GM18505 (cell line): ENCODE results near the gene TMEM237.

Source experiments
- ATAC-seq: cut with Tn5 transposase; IDR thresholded peaks from one replicate; pipeline ENCODE4 v1.9.1; 2021; ENCODE audit not compliant: unreplicated experiment
- POLR2A ChIP-seq: IDR thresholded peaks from 4 replicates; pipeline ENCODE4 v1.6.1; 2011; ENCODE audit warnings: borderline replicate concordance; ENCODE audit not compliant: insufficient read depth, insufficient read length; ENCODE audit errors: extremely low read depth

Gene TMEM237

DNA sequence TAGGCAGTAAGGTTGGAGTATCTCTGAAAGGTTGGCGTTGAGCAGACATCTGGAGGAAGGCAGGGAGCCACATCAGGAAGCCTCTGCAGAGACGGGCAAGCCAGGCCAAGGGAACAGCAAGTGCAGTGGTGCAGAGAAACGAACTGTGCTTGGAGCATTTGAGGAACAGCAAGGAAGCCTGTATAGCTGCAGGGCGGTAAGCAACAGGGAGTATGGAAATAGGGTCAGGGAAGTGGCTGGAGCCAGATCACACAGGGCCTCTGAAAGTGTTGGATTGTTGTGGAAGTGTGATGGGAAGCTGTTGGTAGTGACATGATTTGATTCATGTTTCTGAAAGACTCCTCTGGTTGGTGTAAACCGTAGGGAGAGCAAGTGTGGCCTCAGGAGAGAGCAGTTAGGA, 13.4 kb upstream of the TMEM237 start:
- ATAC-seq, result no peak

DNA sequence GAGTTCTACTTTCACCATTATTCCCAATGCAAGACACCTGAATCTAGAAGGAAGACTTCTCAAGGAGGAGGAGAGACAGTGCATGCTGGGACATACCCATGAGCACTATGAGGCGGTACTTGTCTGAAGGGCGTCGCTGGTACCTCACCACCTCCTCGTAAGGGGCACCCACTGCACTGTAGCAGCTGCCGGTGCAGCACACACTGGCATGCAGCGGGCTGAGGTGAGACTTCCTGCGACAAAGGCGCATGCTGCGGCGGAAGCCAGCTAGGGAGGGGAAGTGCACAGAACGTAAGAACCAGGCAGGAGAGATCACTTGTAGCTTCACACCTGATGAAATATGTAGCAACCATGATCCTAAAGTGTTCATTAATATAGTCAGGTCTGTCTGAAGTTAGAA, 12.8 kb upstream of the TMEM237 start:
- ATAC-seq, result no peak
- no peak for TF ChIP-seq POLR2A

More for the DNA sequence above, 13.4 kb upstream of the TMEM237 start:
- no peak for TF ChIP-seq POLR2A

DNA sequence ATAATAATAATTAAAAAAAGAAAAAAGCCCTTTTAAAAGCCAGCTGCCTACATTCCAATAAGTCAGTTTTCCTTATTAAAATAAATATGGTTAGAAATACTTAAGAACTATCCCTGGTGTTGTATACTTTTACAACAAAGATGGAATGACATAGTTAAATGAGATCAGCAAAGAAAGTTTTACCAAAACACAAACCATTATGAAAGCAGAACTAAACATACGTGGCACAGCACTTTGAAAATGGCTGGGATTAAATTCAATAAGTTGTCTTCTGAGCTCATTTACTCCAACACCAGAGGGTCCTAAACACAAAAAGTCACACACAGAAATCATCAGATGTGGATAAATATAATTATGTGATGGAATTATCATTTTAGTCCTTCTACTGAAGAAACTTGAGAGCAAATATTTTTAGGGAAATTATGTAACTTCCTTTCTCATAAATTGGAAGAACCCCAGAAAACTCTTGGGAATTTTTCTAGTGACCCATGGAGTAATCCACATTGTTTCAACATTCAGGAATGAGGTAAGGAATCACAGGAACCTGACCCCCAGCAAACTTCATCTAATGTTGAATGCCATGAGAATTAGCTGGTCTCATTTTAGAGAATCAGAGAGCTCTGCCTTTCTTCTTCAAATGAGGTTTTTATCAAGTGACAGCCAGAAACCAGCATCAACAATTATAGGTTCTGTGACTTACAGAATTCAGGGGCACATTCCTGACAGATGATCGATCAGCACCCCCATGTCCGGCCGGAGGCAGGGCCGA, 11.5 kb upstream of the TMEM237 start:
- TF ChIP-seq POLR2A, result no peak
- no peak for ATAC-seq

DNA sequence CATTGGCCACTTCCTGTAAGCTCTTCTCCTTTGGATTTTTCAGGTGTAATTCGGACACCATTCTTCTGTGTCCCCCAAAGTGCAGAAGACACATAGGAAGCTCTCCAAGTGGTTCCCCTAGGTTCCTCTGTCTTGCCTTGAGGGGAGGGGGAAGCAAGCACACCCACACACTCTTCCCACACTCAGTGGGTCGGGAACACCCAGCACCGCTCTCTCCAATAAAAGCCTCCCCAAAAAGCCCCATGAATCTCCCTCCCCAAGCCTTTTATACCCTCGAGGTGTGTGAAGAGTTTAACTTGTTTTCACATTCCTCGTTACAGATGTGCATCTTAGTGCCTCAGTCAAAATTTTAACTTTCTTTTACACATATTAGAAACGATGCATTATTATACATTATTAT, 9.9 kb upstream of the TMEM237 start:
- TF ChIP-seq POLR2A, result no peak
- ATAC-seq, result no peak

DNA sequence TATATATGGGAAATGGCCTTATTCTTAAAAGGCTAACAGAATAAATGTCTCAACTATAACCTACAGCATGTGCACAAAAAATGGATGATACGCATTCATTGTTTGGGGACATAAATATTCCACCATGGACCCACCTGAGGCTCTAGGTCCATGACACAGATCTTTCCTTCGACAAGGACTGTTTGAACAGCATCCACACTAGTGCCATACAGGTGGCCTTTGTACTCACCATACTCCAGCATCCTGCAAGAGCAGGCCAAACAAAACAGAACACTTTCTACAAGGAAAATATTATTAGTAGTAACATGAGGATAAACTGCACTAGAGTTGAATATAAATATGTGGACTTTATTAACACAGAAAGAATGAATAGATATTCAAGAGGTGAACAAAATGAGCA, 6.1 kb upstream of the TMEM237 start:
- no peak for TF ChIP-seq POLR2A
- ATAC-seq, result no peak

DNA sequence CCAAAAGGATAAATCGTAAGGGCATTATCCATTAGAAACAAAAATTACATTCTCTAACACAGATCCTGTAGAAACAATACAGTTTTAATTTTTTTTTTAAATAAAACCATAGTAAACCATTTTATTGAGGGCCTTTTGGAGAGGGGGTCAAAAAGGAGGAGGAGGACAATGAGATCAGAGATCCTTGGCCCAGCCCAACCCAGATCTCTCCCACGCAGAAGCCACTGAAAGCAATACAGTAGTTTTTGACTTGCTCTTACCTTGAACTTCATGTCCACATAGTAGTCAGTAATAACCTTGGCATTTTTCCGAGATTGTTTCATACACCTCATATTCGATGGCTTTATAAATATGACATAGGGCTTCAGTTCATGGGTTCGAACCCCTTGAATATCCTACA, 4.1 kb upstream of the TMEM237 start:
- no peak for ATAC-seq
- no peak for TF ChIP-seq POLR2A

DNA sequence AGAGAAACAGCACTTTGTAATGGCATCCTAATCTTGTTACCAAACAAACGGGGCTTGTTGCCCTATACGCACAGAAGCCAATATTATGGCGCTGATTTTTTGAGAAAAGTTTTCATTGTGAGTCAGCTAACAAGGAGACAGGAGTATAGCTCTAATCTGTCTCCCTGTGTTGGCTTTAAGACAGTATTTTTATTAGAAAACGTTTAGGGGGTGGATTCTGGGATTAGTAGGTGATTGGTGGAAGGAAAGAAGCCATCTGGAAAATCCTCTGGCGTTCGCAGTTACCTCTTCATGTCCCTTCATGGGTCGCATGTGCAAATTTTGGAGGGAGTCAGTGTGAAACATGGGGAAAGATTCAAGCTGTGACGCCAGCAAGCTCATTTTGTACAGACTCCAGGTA, 698 bp upstream of the TMEM237 start:
- no peak for TF ChIP-seq POLR2A
- no peak for ATAC-seq

DNA sequence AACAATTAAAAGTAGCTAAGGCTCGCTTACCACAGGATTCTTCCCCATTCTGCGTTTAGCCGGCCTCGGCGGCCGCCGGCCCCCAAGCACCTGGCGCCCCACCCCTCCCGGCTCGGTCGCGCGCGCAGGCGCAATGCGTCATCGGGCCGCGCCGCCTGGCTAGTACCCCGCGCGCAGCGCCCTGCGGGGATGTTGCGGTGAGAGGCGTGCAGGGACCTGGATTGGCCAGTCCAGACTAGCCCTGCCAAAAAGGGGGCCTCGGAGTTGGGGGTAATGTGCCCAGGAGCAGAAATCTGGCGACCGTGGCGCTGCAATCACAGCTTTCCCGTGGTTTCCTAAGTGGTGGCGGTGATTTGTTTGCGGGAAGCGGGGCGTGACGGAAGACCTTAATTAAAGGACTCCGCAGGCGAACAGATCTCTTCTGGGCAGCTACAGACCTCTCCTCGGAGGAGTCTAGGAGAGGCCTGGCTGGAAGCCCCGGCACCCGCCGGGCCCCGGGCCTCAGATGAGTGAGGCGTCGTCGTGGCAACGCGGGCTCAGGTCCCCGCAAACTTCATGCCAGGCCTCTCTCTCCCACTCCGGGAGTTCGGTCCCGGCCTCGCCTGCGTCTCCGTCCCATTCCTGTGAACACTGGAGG, 606 bp downstream of the TMEM237 start:
- peak; percentile 75 for TF ChIP-seq POLR2A
- ATAC-seq, result peak; percentile 90

DNA sequence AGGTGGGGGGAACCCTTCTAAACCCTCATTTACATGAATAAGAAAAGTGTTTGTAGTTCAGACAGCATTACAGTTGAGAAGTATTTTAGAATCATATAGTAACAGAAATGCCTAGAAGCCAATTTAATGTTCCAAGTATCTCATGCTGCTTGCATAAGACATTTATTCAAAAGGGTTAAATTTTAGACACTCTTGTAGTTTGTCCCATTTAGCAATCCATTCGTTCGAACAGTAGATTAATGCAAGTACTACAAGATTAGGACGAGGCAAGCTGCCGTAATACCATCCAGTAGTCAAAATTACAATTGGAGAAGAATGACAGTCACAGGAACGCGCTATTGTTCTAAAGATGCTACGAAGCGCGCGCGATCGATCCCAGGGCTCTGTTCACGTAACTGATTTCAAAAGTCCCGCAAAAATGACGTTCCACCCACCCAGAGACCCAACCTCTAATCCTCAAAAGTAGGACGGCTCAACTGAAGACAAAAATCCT, 1.2 kb downstream of the TMEM237 start:
- TF ChIP-seq POLR2A, result no peak
- peak; percentile 35 for ATAC-seq

DNA sequence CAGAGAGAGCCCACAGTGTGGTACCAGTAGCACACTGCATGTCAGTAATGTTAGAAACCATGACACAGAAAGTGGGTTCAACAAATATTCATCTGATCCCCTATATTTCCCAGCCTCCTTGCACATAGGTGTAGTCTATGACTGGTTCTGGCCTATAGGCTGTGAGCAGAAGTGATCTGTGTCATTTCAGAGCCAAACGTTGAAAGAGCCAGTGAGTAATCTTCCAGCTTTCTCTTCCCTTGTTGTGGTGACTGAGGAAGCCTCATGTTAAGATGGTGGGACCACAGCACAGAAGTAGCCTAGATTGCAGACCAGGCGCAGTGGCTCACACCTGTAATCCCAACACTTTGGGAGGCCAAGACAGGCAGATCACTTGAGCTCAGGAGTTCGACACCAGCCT, 4.1 kb downstream of the TMEM237 start:
- ATAC-seq, result no peak
- TF ChIP-seq POLR2A, result no peak

DNA sequence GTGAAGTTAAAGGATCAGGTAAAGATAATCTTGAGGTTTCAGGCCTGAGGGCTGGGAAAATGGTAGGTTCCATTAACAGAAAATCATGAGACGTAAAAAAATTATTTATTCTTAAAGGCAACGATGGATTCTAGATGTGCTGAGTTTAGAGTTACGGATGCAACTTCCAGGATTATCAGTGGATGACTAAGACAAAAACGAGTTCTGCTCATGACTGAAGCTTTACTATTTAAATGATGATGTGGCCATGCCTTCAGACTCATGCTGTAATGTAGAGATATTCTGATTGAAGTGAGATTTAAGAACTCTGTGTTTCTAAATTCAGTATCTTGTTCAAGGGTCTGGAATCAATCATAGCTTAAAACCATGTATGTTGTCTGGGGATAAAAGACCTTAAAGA, 5.0 kb downstream of the TMEM237 start:
- ATAC-seq, result no peak

DNA sequence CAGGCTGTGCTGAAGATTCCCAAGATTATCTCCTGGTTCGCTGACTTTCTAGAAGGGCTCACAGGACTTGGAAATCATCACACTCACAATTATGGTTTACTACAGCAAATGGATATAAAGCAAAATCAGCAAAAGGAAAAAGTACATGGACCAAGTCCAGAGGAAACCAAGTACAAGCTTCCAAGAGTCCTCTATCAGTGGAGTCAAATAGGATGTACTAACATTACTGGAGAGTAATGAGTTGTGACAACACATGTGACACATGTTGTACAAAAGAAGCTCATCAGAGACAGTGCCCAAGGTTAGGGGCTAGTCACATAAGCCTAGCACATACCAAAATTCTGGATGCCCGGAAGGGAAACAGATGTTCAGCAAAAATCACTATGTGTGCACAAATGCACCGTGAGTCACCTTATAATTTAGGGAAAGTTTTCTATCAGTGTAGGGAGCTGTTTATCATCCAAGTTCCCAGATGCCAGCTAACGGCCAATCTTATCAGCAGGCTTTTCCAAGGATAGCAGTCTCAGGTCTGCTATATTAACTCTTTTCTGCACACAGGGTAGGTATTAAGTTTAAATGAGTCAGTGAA, 9.5 kb downstream of the TMEM237 start:
- no peak for TF ChIP-seq POLR2A
- no peak for ATAC-seq

More for the DNA sequence above, 5.0 kb downstream of the TMEM237 start:
- TF ChIP-seq POLR2A, result no peak

DNA sequence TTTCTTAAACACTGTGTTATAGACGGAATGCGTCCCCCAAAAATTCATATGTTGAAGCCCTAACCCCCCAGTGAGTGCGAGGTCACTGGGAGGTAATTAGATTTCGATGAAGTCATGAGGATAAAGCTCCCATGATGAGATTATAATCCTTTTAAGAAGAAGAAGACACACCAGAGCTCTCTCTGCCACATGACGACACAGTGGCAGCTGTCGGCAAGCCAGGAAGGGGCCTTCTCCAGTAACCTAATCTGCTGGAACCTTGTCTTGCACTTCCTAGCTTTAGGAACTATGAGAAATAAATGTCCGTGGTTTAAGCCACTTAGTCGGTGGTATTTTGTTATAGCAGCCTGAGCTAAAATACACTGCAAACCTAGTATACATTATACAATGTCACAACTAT, 12.3 kb downstream of the TMEM237 start:
- TF ChIP-seq POLR2A, result no peak
- ATAC-seq, result no peak

DNA sequence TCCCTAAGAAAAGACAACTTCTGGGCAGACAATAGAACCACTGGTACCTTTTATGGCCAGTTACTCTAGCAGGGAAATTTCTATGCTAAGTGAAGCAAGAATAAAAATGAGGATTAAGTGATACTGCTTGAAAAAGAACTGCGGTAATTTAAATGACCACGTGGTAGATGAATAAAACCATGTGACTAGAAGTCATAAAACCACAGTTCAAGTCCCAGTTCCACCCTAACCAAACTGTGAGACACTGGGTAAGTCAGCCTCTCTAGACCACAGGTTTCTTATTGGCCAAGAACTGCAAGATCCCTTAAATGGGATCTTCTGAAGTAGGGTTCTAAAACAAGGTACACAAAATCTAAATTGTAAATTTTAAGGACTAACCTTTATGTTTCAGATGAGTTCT, 12.7 kb downstream of the TMEM237 start:
- ATAC-seq, result no peak
- TF ChIP-seq POLR2A, result no peak
